Measurements from ENCODE around the gene RASSF10. TPM values are rescaled to one million over a fixed set of nuclear protein-coding genes. Genes with fewer than 3 reads are reported as not detected.

RASSF10 gene
- polyA plus RNA-seq, 1 donor (not counting 4 experiments of a cell fraction or from before 2014, with no cell fraction given): 2.1 TPM

- Histone ChIP-seq H3K9ac (ENCODE audit: control insufficient read depth, extremely low read depth, insufficient read depth, low read length) (peak overlapping the region; percentile 43), H3K4me1 (ENCODE audit: control insufficient read depth, extremely low read depth, insufficient read depth, low read length) (peaks cover 51% of the 10 kb centered on the region), H3K36me3 (ENCODE audit: control insufficient read depth in 2 of 2, extremely low read depth in 1 of 2, insufficient read depth in 2 of 2, low read length in 2 of 2) (no peaks in the 10 kb centered on the region), H3K27ac (ENCODE audit: control insufficient read depth, insufficient read depth, low read length) (no peak overlapping the region), H3K4me2 (ENCODE audit: control insufficient read depth, extremely low read depth, insufficient read depth, low read depth, low read length) (peak overlapping the region; percentile 86), H3K9me3 (ENCODE audit: control insufficient read depth, low read depth, low read length) (no peaks in the 10 kb centered on the region), H2AFZ (ENCODE audit: control insufficient read depth, low read length) (peak overlapping the region; percentile 89), H3K4me3 (ENCODE audit: control insufficient read depth in 2 of 3, extremely low read depth in 1 of 3, insufficient read depth in 2 of 3, low read depth in 1 of 3, low read length in 3 of 3) (peak overlapping the region; percentile 50 to 73 (median 56)), H3K79me2 (ENCODE audit: control insufficient read depth, insufficient read depth, low read length) (peaks cover 14% of the 10 kb centered on the region), H3K9me1 (ENCODE audit: control insufficient read depth, extremely low read depth, insufficient read depth, low read length) (no peaks in the 10 kb centered on the region), H4K20me1 (ENCODE audit: control insufficient read depth, extremely low read depth, insufficient read depth, low read length) (no peaks in the 10 kb centered on the region), H3K27me3 (ENCODE audit: control insufficient read depth, extremely low read depth, insufficient read depth, low read length) (no peaks in the 10 kb centered on the region)
- no peak for DNase-seq (ENCODE audit: low read depth, low spot score)
- TF ChIP-seq CTCF (optimal IDR thresholded peaks at IDR 0.05 in 1 of 3, IDR thresholded peaks at IDR 0.05 in 1 of 3, conservative IDR thresholded peaks at IDR 0.05 in 1 of 3; ENCODE audit: extremely low read depth in 1 of 3, insufficient read depth in 2 of 3, low read length in 3 of 3): no peak
- no peak for TF ChIP-seq EZH2 (IDR thresholded peaks at IDR 0.05; ENCODE audit: low read length)
- dilution Hi-C loops (cut with MboI; ENCODE audit: extremely low pct_ligation_motif_present, low sequenced_read_pairs): no loop called here
- no peak for FAIRE-seq
Observed at GRCh38 chr11:13009476-13009920, 382 bp downstream of the RASSF10 start.

DNA sequence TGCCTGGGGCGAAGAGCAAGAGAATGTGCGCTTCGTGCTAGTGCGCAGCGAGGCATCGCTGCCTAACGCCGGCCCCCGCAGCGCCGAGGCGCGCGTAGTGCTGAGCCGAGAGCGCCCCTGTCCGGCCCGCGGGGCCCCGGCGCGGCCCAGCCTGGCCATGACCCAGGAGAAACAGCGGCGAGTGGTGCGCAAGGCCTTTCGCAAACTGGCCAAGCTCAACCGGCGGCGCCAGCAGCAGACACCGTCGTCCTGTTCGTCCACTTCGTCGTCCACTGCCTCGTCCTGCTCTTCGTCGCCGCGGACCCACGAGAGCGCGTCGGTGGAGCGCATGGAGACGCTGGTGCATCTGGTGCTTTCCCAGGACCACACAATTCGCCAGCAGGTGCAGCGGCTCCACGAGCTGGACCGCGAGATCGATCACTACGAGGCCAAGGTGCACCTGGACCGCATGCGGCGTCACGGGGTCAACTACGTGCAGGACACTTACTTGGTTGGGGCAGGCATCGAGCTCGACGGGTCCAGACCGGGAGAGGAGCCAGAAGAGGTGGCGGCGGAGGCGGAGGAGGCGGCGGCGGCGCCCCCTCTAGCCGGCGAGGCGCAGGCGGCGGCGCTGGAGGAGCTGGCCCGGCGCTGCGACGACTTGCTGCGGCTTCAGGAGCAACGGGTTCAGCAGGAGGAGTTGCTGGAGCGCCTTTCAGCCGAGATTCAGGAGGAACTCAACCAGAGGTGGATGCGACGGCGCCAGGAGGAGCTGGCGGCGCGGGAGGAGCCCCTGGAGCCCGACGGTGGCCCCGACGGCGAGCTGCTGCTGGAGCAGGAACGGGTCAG, 1.0 kb downstream of the RASSF10 start:
- Histone ChIP-seq H3K27me3 (ENCODE audit: control insufficient read depth, extremely low read depth, insufficient read depth, low read length) (no peaks in the 10 kb centered on the region), H3K4me1 (ENCODE audit: control insufficient read depth, extremely low read depth, insufficient read depth, low read length) (peaks cover 51% of the 10 kb centered on the region), H3K79me2 (ENCODE audit: control insufficient read depth, insufficient read depth, low read length) (peaks cover 14% of the 10 kb centered on the region), H2AFZ (ENCODE audit: control insufficient read depth, low read length) (peak overlapping the region; percentile 67), H3K9me1 (ENCODE audit: control insufficient read depth, extremely low read depth, insufficient read depth, low read length) (no peaks in the 10 kb centered on the region), H4K20me1 (ENCODE audit: control insufficient read depth, extremely low read depth, insufficient read depth, low read length) (no peaks in the 10 kb centered on the region), H3K4me2 (ENCODE audit: control insufficient read depth, extremely low read depth, insufficient read depth, low read depth, low read length) (peak overlapping the region; percentile 86), H3K27ac (ENCODE audit: control insufficient read depth, insufficient read depth, low read length) (no peak overlapping the region), H3K4me3 (ENCODE audit: control insufficient read depth in 2 of 3, extremely low read depth in 1 of 3, insufficient read depth in 2 of 3, low read depth in 1 of 3, low read length in 3 of 3) (peak overlapping the region; percentile 50 to 73 (median 56)), H3K9ac (ENCODE audit: control insufficient read depth, extremely low read depth, insufficient read depth, low read length) (peak overlapping the region; percentile 60), H3K9me3 (ENCODE audit: control insufficient read depth, low read depth, low read length) (no peaks in the 10 kb centered on the region), H3K36me3 (ENCODE audit: control insufficient read depth in 2 of 2, extremely low read depth in 1 of 2, insufficient read depth in 2 of 2, low read length in 2 of 2) (no peaks in the 10 kb centered on the region)
- dilution Hi-C loops (cut with MboI; ENCODE audit: extremely low pct_ligation_motif_present, low sequenced_read_pairs): no loop called here
- FAIRE-seq (no peak), DNase-seq (ENCODE audit: low read depth, low spot score) (no peak)
- TF ChIP-seq CTCF (optimal IDR thresholded peaks at IDR 0.05 in 1 of 3, IDR thresholded peaks at IDR 0.05 in 1 of 3, conservative IDR thresholded peaks at IDR 0.05 in 1 of 3; ENCODE audit: extremely low read depth in 1 of 3, insufficient read depth in 2 of 3, low read length in 3 of 3) (peak; percentile 3 to 48 (median 4)), EZH2 (IDR thresholded peaks at IDR 0.05; ENCODE audit: low read length) (peak; percentile 42)

Measured in keratinocyte (primary cell).